BE2C (cell line): ENCODE measurements around the gene ZFP64.
"Not testable (repeated sequence)": the region's sequence is repeated elsewhere in the genome, so short reads cannot be mapped to it uniquely, and the experiment has no call there.

Experiments
- DNase-seq: peaks from one replicate; pipeline ENCODE4 v3.0.0-alpha.2; 2020
- H3K27me3 ChIP-seq: fragments of 250-450 bp; sonication (Bioruptor Pico); 2 replicates; pipeline ENCODE4 v1.5.1; 2020; ENCODE audit warnings: mild to moderate bottlenecking
- H3K36me3 ChIP-seq: fragments of 250-450 bp; sonication (Bioruptor Pico); 2 replicates; pipeline ENCODE4 v1.5.1; 2020; ENCODE audit warnings: mild to moderate bottlenecking
- H3K4me1 ChIP-seq: fragments of 250-450 bp; sonication (Bioruptor Pico); 2 replicates; pipeline ENCODE4 v1.5.1; 2020
- H3K4me3 ChIP-seq: 2 replicates; pipeline ENCODE4 v1.5.1; 2011; ENCODE audit warnings: low read depth, low read length
- H3K9me3 ChIP-seq: fragments of 250-450 bp; sonication (Bioruptor Pico); 2 replicates; pipeline ENCODE4 v1.5.1; 2020
- TF ChIP-seq, protein P1 (sequence below): IDR thresholded peaks from 2 replicates; pipeline ENCODE4 v1.5.1; 2012; ENCODE audit warnings: mild to moderate bottlenecking, low read depth, low read length

The ZFP64 gene

DNA sequence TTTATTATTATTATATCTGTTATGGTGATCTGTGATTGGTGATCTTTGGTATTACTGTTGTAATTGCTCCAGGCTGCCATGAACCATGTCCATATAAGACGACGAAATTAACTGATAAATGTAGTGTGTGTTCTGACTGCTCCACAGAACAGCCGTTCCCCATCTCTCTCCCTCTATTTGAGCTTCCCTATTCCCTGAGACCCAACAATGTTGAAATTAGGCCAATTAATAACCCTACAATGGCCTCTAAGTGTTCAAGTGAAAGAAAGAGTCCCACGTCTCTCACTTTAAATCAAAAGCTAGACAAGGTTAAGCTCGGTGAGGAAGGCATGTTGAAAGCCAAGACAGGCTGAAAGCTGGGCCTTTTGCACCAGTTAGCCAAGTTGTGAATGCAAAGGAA lies 51.6 kb downstream of the ZFP64 start:
- TF ChIP-seq, protein P1, sequence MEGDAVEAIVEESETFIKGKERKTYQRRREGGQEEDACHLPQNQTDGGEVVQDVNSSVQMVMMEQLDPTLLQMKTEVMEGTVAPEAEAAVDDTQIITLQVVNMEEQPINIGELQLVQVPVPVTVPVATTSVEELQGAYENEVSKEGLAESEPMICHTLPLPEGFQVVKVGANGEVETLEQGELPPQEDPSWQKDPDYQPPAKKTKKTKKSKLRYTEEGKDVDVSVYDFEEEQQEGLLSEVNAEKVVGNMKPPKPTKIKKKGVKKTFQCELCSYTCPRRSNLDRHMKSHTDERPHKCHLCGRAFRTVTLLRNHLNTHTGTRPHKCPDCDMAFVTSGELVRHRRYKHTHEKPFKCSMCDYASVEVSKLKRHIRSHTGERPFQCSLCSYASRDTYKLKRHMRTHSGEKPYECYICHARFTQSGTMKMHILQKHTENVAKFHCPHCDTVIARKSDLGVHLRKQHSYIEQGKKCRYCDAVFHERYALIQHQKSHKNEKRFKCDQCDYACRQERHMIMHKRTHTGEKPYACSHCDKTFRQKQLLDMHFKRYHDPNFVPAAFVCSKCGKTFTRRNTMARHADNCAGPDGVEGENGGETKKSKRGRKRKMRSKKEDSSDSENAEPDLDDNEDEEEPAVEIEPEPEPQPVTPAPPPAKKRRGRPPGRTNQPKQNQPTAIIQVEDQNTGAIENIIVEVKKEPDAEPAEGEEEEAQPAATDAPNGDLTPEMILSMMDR = no peak
- no peaks in the 10 kb centered on the region for H3K4me1 ChIP-seq
- H3K36me3 ChIP-seq = no peaks in the 10 kb centered on the region
- no peaks in the 10 kb centered on the region for H3K9me3 ChIP-seq
- no peak overlapping the region for H3K4me3 ChIP-seq
- DNase-seq = no peak
- no peaks in the 10 kb centered on the region for H3K27me3 ChIP-seq

DNA sequence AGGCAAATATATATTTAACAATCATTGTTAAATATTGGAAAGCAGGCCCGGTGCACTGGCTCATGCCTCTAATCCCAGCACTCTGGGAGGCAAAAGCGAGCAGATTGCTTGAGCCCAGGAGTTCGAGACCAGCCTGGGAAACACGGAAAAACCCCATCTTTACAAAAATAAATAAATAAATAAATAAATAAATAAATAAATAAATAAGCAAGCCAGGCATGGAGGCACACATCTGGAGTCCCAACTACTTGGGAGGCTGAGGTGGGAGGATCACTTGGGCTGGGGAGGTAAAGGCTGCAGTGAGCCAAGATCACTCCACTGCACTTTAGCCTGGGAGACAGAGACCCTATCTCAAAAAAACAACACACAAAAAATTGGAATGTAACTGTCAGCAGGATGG lies 53.7 kb downstream of the ZFP64 start:
- Histone ChIP-seq H3K9me3 (no peaks in the 10 kb centered on the region), H3K4me1 (no peaks in the 10 kb centered on the region), H3K4me3 (no peak overlapping the region), H3K27me3 (no peaks in the 10 kb centered on the region), H3K36me3 (no peaks in the 10 kb centered on the region)
- TF ChIP-seq, protein P1 = no peak
- DNase-seq = no peak

DNA sequence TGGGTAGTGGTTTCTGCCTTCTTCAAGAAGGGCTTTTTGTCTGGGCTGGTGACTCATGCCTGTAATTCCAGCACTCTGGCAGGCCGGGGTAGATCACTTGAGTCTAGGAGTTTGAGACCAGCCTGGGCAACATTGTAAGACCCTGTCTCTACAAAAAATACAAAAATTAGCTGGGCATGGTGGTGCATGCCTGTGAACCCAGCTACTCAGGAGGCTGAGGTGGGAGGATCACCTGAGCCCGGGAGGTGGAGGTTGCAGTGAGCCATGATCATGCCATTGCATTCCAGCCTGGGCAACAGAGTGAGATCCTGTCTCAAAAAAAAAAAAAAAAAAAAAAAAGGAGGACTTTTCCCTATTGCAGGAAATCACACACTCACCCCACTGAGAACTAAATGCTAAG lies 57.9 kb downstream of the ZFP64 start:
- not testable (repeated sequence) for H3K36me3 ChIP-seq, H3K27me3 ChIP-seq, H3K4me1 ChIP-seq, H3K4me3 ChIP-seq, H3K9me3 ChIP-seq, DNase-seq

DNA sequence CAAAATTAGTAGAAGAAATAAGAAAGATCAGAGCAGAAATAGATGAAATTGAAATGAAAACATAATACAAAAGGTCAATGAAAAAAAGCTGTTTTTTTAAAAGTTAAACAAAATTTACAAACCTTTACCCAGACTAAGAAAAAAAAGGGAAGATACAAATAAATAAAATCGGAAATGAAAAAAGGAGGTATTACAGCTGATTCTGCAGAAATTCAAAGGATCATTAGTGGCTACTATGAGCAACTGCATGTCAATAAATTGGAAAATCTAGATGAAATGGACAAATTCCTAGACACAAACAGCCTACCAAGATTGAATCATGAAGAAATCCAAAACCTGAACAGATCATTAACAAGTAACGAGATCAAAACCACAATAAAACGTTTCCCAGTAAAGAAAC lies 59.2 kb downstream of the ZFP64 start:
- TF ChIP-seq, protein P1 = no peak
- Histone ChIP-seq H3K9me3 (no peaks in the 10 kb centered on the region), H3K36me3 (no peaks in the 10 kb centered on the region), H3K4me3 (no peak overlapping the region), H3K4me1 (no peaks in the 10 kb centered on the region), H3K27me3 (no peaks in the 10 kb centered on the region)
- no peak for DNase-seq

DNA sequence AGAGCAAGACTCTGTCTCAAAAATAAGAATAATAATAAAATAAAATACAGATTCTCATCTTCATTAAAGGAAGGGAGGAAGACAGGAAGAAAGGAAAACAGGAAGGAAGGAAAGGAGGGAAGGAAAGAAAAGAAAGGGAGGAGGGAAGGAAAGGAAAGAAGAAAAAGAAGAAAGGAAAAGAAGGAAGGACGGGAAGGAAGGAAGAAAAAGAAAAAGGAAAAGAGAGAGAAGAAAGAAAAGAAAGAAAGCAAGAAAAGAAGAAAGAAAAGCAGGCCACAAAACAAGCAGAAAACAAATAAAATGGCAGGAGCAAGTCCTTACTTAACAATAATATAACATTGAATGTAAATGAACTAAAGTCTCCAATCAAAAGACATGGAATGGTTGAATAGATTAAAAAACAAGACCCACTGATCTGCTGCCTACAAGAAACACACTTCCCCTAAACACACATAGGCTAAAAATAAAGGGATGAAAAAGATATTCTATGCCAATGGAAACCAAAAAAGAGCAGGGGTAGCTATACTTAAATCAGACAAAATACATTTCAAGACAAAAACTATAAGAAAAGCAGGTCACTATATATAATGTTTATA lies 60.4 kb downstream of the ZFP64 start:
- TF ChIP-seq, protein P1 = no peak
- H3K36me3 ChIP-seq = no peaks in the 10 kb centered on the region
- H3K9me3 ChIP-seq = no peaks in the 10 kb centered on the region
- no peak overlapping the region for H3K4me3 ChIP-seq
- H3K27me3 ChIP-seq = no peaks in the 10 kb centered on the region
- no peak for DNase-seq
- H3K4me1 ChIP-seq = no peaks in the 10 kb centered on the region

DNA sequence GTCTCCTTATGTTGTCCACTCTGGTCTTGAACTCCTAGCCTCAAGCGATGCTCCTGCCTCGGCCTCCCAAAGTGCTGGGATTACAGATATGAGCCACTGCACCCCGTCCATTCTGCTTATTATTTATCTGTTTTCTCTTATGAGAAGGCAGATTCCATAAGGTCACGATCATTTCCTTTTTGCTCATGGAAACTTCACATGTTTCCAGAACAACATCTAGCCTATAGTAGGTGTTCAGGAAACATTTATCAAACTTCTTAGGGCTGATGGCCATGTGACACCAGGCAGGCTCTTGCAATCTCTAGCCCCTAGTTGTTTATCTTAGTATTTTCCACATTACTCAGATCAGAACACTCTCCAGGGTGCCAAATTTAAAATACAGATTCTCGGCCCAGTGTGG lies 61.2 kb downstream of the ZFP64 start:
- no peak overlapping the region for H3K4me3 ChIP-seq
- H3K9me3 ChIP-seq = no peaks in the 10 kb centered on the region
- TF ChIP-seq, protein P1 = no peak
- no peak for DNase-seq
- no peaks in the 10 kb centered on the region for H3K27me3 ChIP-seq
- H3K36me3 ChIP-seq = no peaks in the 10 kb centered on the region
- H3K4me1 ChIP-seq = no peaks in the 10 kb centered on the region

DNA sequence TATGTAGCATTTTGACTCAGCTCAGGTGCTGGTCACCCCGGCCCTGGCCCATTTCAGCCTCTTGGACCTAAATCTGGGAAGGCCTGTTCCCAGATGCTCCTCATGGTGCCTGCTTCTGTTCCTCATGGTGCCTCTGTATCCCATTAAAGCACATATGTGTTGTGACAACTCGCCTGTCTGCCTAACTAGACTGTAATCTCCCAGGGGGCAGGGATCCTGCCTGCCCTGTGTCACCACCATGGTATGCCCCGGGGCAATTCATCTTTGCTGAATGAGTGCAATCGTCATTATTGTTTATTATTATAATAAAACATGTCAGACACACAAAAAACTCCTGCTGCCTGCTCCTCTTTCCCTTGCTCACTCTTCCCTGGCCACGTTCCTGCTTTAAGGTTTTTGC lies 62.0 kb downstream of the ZFP64 start:
- no peak overlapping the region for H3K4me3 ChIP-seq
- no peaks in the 10 kb centered on the region for H3K9me3 ChIP-seq
- no peaks in the 10 kb centered on the region for H3K4me1 ChIP-seq
- TF ChIP-seq, protein P1 = no peak
- no peaks in the 10 kb centered on the region for H3K36me3 ChIP-seq
- no peaks in the 10 kb centered on the region for H3K27me3 ChIP-seq
- DNase-seq = no peak
